PFSK-1 (cell line): ENCODE results near the gene IL1RL1.

ENCODE experiments used
- FOXP2 ChIP-seq: optimal IDR thresholded peaks from 2 replicates; pipeline ENCODE3; 2011; ENCODE audit warnings: borderline replicate concordance, control low read depth, inconsistent platforms; ENCODE audit not compliant: insufficient read depth; ENCODE audit errors: extremely low read length, extremely low read depth
- POLR2AphosphoS5 ChIP-seq: IDR thresholded peaks from 2 replicates; pipeline ENCODE4 v1.6.1; 2012; ENCODE audit warnings: low read depth, mild to moderate bottlenecking, control low read depth, low read length, moderate library complexity
- REST ChIP-seq, 2 experiments: IDR thresholded peaks; 2 replicates each; pipeline versions ENCODE4 v1.6.1 to v1.8.0; 2011 to 2012; ENCODE audit warnings: low read depth in 2 of 2, low read length in 2 of 2, control low read depth in 1 of 2, inconsistent platforms in 1 of 2, mild to moderate bottlenecking in 1 of 2, moderate library complexity in 1 of 2; ENCODE audit not compliant: insufficient read depth in 1 of 2
- SIN3A ChIP-seq: IDR thresholded peaks from 2 replicates; pipeline ENCODE4 v1.6.1; 2012; ENCODE audit warnings: mild to moderate bottlenecking, low read length, moderate library complexity, borderline replicate concordance; ENCODE audit not compliant: insufficient read depth
- TAF1 ChIP-seq: IDR thresholded peaks from 2 replicates; pipeline ENCODE4 v1.6.1; 2012; ENCODE audit warnings: low read length, control low read depth, borderline replicate concordance; ENCODE audit not compliant: insufficient read depth

Gene IL1RL1

GRCh38 chr2:102383722-102384121 lies 72.4 kb downstream of the IL1RL1 start:
- TF ChIP-seq REST (IDR thresholded peaks at IDR 0.05; ENCODE audit: insufficient read depth in 1 of 2, low read depth in 2 of 2, low read length in 2 of 2) (no peak), POLR2AphosphoS5 (no peak), FOXP2 (no peak), TAF1 (no peak), SIN3A (no peak)

- no peak for TF ChIP-seq POLR2AphosphoS5
- TF ChIP-seq TAF1 = no peak
- TF ChIP-seq FOXP2 = no peak
- no peak for TF ChIP-seq REST (IDR thresholded peaks at IDR 0.05; ENCODE audit: insufficient read depth in 1 of 2, low read depth in 2 of 2, low read length in 2 of 2)
- TF ChIP-seq SIN3A = no peak
These were observed 74.2 kb downstream of the IL1RL1 start for GRCh38 chr2:102385522-102385921.

- no peak for TF ChIP-seq TAF1
- no peak for TF ChIP-seq SIN3A
- TF ChIP-seq POLR2AphosphoS5 = no peak
- TF ChIP-seq REST (IDR thresholded peaks at IDR 0.05; ENCODE audit: insufficient read depth in 1 of 2, low read depth in 2 of 2, low read length in 2 of 2) = no peak
- no peak for TF ChIP-seq FOXP2
These were observed 74.6 kb downstream of the IL1RL1 start for GRCh38 chr2:102386004-102386403.

- no peak for TF ChIP-seq SIN3A
- TF ChIP-seq POLR2AphosphoS5 = no peak
- no peak for TF ChIP-seq TAF1
- TF ChIP-seq FOXP2 = no peak
- TF ChIP-seq REST (IDR thresholded peaks at IDR 0.05; ENCODE audit: insufficient read depth in 1 of 2, low read depth in 2 of 2, low read length in 2 of 2) = no peak
These were observed 75.6 kb downstream of the IL1RL1 start for GRCh38 chr2:102386867-102387541.
